GM21723 (cell line): Measurements from ENCODE around the gene PPP3CA.

ENCODE experiments used
- ATAC-seq: cut with Tn5 transposase; IDR thresholded peaks from one replicate; pipeline ENCODE4 v1.9.1; 2021; ENCODE audit warnings: mild to moderate bottlenecking, moderate library complexity; ENCODE audit not compliant: unreplicated experiment

The PPP3CA gene

GRCh38 chr4:101218894-101219293 lies 128.4 kb downstream of the PPP3CA start:
- ATAC-seq: no peak

GRCh38 chr4:101218346-101218745 lies 129.0 kb downstream of the PPP3CA start:
- no peak for ATAC-seq

DNA sequence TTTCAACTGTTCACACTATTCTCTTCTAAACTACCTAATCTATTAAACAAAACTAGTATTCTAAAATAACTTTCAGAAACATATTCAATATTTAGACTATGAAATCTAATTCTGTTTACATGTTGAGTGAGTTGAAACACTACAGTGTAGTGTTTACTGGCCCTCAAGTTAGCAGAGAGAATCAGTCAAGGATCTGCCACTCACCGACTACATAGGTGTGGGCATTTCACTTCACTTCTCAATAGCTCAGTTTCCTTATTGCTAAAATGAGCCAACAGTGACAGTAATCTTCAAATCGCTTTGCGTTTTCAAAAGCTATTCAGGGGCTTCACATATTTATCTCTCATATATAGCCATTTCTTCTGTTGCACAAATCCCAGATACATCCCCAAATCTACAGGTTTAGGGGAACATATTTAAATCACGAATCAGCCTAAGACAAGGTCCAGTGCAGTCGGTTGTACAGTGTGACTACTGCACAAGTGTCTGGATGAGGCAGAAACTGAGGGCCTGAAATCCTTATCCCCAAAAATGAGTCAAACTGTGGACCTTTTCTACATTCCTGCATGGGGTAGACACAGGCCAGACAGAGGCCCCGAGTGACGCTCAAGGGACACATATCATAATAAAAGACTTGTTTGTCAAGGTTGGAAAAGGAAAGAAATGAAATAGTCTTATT lies 129.8 kb downstream of the PPP3CA start:
- no peak for ATAC-seq

GRCh38 chr4:101211146-101211553 lies 136.2 kb downstream of the PPP3CA start:
- no peak for ATAC-seq

- ATAC-seq: no peak
Observed at GRCh38 chr4:101210331-101210730, 137.0 kb downstream of the PPP3CA start.

DNA sequence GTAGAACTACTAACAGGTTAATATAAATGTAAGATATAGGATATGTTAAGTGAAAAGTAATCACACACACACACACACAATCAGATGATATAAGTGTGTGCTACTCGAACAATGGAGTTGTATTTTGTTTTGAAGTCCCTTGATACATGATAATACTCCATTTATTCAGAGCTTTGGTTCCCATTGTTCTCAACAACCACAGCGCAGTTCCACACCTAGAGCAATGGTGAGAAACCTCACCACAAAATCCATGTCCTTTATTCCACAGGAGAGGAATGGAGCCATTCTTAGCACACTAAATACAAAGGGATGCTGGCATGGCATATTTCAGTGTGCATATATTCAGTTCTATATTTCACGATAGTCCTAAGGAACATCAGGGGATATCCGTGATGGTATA lies 139.2 kb downstream of the PPP3CA start:
- no peak for ATAC-seq

DNA sequence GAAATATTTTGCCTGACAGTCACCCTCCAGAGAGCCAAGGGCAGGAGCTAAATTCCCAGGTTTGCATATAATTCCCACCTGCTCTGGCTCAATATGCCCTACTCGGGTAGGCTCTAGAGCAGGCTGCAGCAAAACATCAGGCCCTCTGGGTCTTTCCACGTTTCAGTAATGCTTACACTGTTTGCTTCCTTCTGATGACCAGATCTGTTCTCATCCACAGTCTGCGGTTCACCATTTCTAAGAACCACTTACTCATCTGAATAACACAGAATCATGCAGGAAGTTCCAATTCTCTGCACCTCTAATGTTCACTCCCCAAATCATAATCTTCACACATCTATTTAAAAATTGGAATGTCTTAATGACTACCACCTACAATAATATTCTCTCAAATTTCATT lies 141.4 kb downstream of the PPP3CA start:
- peak; percentile 80 for ATAC-seq

GRCh38 chr4:101201421-101201820 lies 145.9 kb downstream of the PPP3CA start:
- no peak for ATAC-seq

GRCh38 chr4:101200561-101200960 lies 146.8 kb downstream of the PPP3CA start:
- ATAC-seq: no peak

DNA sequence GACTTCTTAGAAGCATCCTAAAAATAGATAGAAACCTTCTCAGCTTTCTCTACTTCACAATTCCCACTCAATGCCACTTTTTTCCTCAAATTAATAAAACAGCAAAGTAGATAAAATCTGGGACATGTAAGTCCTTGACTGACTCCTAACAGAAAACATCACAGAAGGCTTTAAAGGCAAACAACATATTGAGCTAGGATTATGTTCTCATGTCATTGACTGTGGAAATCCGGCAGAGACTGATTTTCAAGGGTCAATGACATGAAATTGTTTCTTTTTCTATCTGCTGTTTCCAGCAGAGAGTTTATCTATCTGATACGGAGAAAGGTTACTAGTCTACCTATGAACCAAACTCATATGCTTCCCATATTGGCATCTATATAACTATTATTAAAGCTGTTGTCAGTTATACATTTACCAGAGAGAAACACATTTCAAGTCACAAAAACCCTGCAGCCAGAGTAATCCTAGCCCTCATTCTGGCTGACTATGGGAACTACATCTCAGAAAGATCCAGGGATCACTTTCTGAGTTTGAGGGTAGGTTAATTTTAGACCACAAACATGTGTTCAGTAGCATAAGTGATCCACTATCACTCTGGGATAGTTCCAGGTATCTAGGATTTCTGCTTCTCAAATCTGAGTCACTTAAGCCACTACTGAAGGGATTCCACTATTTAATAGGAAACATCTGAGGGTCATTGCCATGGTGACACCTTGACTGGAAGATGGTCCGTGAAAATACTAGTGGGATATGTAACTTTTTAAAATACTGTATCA lies 147.6 kb downstream of the PPP3CA start:
- no peak for ATAC-seq

GRCh38 chr4:101198682-101199339 lies 148.5 kb downstream of the PPP3CA start:
- ATAC-seq: no peak

DNA sequence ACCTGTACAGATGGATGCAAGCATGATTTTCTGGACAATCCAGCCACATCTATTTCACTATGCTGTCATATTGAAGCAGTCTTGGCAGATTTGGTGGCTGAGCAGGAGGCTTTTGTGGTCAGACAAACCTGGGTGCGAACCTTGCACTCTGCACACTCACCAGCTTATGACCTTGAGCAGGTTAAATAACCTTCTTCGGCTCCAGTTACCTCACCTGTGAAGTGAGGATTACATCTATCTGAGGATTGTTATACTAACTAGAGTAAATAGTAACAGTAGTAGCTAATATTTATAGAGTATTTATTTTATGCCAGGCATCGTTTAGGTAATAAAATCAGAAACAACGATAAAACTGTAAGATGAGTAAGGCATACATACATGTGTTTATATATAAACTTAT lies 150.0 kb downstream of the PPP3CA start:
- ATAC-seq: no peak

- ATAC-seq: no peak
Observed at GRCh38 chr4:101192244-101192643, 155.1 kb downstream of the PPP3CA start.

GRCh38 chr4:101191302-101192098 lies 155.8 kb downstream of the PPP3CA start:
- ATAC-seq: no peak

- no peak for ATAC-seq
Observed at GRCh38 chr4:101190751-101191150, 156.6 kb downstream of the PPP3CA start.

DNA sequence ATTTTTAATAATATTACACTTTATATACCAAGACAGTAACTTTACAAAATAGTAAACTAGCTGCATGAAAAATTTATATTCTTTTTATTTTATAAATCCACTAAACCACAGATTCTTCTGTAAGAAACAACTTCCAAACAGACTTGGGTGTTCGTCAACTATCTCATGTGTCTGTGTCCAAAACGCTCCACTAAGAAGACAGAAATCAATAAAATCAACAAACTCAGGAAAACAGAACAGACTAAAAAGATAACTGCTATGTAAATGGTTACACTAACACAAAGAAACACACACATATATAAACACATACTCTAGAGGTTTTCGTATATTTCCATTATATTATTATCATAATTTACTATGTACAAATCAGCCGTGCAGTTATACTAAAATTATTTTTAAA lies 158.4 kb downstream of the PPP3CA start:
- no peak for ATAC-seq

- no peak for ATAC-seq
Observed at GRCh38 chr4:101187841-101188240, 159.5 kb downstream of the PPP3CA start.

GRCh38 chr4:101186567-101187184 lies 160.7 kb downstream of the PPP3CA start:
- no peak for ATAC-seq

DNA sequence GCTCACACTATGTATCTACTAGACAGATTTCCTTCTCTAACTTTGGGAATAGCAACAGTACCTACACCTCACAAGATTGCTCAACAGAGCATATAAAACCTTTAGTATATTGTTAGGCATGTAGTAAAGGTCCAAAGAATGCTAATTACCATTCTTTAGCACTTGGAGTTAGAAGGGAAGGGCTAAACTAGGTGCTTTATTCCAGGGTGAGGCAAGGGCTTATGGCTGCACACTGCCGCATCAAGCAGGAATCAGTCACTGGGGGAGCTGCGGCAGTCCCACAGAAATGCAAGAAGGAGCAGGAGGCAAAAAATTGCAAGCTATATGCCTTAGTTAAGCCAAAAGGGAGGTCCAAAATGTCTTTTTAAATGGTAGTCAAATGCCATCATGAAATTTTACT lies 162.7 kb downstream of the PPP3CA start:
- no peak for ATAC-seq

- ATAC-seq: no peak
Observed at GRCh38 chr4:101183666-101184373, 163.5 kb downstream of the PPP3CA start.
